Measurements from ENCODE around the gene CYFIP2. TPM values are rescaled to one million over a fixed set of nuclear protein-coding genes. Genes with fewer than 3 reads are reported as not detected.

The CYFIP2 gene
- total RNA-seq, 1 experiment from 2014 or later: 74.7 TPM

DNA sequence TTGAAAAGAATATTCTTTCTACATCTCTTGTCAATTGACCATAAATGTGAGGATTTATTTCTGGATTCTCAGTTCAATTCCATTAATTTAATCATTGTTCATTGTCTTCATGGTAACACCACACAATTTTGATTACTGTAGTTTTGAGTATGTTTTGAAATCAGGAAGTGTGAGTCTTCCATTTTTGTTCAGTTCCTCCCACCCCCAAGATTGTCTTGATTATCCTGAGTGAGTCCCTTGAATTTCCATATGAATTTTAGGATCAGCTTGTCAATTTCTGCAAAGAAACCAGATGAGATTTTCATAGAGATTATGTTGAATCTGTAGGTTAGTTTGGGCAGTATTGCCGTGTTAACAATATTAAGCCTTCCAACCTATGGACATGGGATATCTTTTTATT lies 9.5 kb downstream of the CYFIP2 start:
- H4K8ac ChIP-seq (replicated peaks; ENCODE audit: insufficient read length, low read depth, low read length): no peak overlapping the region
- no peak overlapping the region for H3K4me2 ChIP-seq (ENCODE audit: insufficient read depth, insufficient read length, low read length)
- H3K27me3 Mint-ChIP-seq (ENCODE audit: low read depth): no peaks in the 10 kb centered on the region
- H3K56ac ChIP-seq (ENCODE audit: insufficient read length, low read depth, low read length): no peak overlapping the region
- no peak overlapping the region for H3K4me3 Mint-ChIP-seq
- no peak for TF ChIP-seq CTCF (conservative IDR thresholded peaks at IDR 0.05)
- H2BK120ac ChIP-seq (ENCODE audit: low read depth, low read length, poor library complexity, severe bottlenecking): no peak overlapping the region
- no peak for DNase-seq
- peaks cover 3 to 6% of the 10 kb centered on the region in 2 experiments; a peak in 1 of 4 replicates for H3K4me1 Mint-ChIP-seq
- H2AK5ac ChIP-seq (ENCODE audit: insufficient read length, low read length): no peak overlapping the region
- H3K27ac Mint-ChIP-seq: no peak overlapping the region; a peak in 1 of 7 replicates
- peaks cover 5% of the 10 kb centered on the region for H3K79me1 ChIP-seq (ENCODE audit: insufficient read depth, low read depth, low read length, poor library complexity, severe bottlenecking)
- no peak overlapping the region for H4K5ac ChIP-seq (ENCODE audit: insufficient read length, low read depth, low read length)
- peaks cover 9% of the 10 kb centered on the region; the same call in 1 of the 2 replicates for H3K79me2 ChIP-seq (ENCODE audit: insufficient read depth, low read length)
- no peak overlapping the region for H3K9ac ChIP-seq (ENCODE audit: extremely low read depth, insufficient read length, low read length)
- H3K18ac ChIP-seq (ENCODE audit: insufficient read length, low read depth, low read length): no peak overlapping the region
- no peaks in the 10 kb centered on the region for H3K27me3 ChIP-seq (ENCODE audit: insufficient read depth, low read length)
- H3K36me3 Mint-ChIP-seq (ENCODE audit: insufficient read depth in 1 of 3, low read depth in 3 of 3): peaks cover 0 to 2% (median 0%) of the 10 kb centered on the region in 3 experiments; a peak in 1 of 7 replicates
- H4K91ac ChIP-seq (ENCODE audit: insufficient read length, low read depth, low read length): no peak overlapping the region
- H2AFZ ChIP-seq (ENCODE audit: low read length): no peak overlapping the region
- no peak overlapping the region for H3K14ac ChIP-seq (ENCODE audit: insufficient read depth, low read length)
- H2BK20ac ChIP-seq (ENCODE audit: low read depth, low read length, poor library complexity, severe bottlenecking): no peak overlapping the region
- H3K23ac ChIP-seq (ENCODE audit: insufficient read length, low read depth, low read length): no peak overlapping the region
- H3T11ph ChIP-seq (ENCODE audit: low read length): no peak overlapping the region
- no peaks in the 10 kb centered on the region for H3K9me3 ChIP-seq (ENCODE audit: control insufficient read depth, low read depth, low read length)
- H3K23me2 ChIP-seq (ENCODE audit: insufficient read length, low read depth, low read length, poor library complexity, severe bottlenecking): no peaks in the 10 kb centered on the region
- peaks cover 3% of the 10 kb centered on the region for H4K20me1 ChIP-seq (ENCODE audit: control insufficient read depth, insufficient read depth, insufficient read length)
- H3K4ac ChIP-seq (ENCODE audit: low read depth, low read length): no peak overlapping the region
- H2BK5ac ChIP-seq (ENCODE audit: insufficient read length, low read length): no peak overlapping the region
- no peaks in the 10 kb centered on the region for H3K9me3 Mint-ChIP-seq
- WGBS (ENCODE audit: extremely low coverage, insufficient read length, low lambda C conversion rate): no CpG with 5 or more reads among the region's 1 CpG
- H2BK12ac ChIP-seq (ENCODE audit: insufficient read length, low read depth, low read length): no peak overlapping the region
- no peak overlapping the region for H3K27ac ChIP-seq (ENCODE audit: insufficient read length, low read depth, low read length)
- H3K4me1 ChIP-seq (ENCODE audit: insufficient read depth, low read length): no peaks in the 10 kb centered on the region
- no peak overlapping the region for H2BK15ac ChIP-seq (ENCODE audit: low read depth, low read length)
